Sciatic nerve (tissue), 2 donors: ENCODE measurements around the gene PRKCH. TPM values are rescaled to one million over a fixed set of nuclear protein-coding genes. Genes with fewer than 3 reads are reported as not detected.

ENCODE experiments used
- ATAC-seq: fragments of 200-7000 bp; cut with Tn5 transposase; one replicate; pipeline ENCODE4 v1.9.1; 2020; ENCODE audit warnings: mild to moderate bottlenecking, moderate library complexity
- DNase-seq: peaks from one replicate; pipeline ENCODE4 v3.0.0-alpha.2; 2020; ENCODE audit warnings: low spot score
- intact Hi-C: fragments of 100-400 bp; cut with DNase I; formaldehyde crosslinking; loops from one replicate; pipeline ENCODE4 v1.14.2; 2022
- total RNA-seq: library from RNA; stranded (reverse); fragmentation: NEBNext Ultra II Directional; extraction: Animal tissue kit (Norgen Biotek cat#: 25700); gene quantifications from one replicate; pipeline ENCODE4 v1.2.1, GENCODE V29; 2021
- donor health status: DM: no; HTN: no; CAD: no.
- donor health status: DM: no; HTN: no; CAD: no.

Gene PRKCH
- total RNA-seq, 1 donor from 2014 or later, result 52.9 TPM

DNA sequence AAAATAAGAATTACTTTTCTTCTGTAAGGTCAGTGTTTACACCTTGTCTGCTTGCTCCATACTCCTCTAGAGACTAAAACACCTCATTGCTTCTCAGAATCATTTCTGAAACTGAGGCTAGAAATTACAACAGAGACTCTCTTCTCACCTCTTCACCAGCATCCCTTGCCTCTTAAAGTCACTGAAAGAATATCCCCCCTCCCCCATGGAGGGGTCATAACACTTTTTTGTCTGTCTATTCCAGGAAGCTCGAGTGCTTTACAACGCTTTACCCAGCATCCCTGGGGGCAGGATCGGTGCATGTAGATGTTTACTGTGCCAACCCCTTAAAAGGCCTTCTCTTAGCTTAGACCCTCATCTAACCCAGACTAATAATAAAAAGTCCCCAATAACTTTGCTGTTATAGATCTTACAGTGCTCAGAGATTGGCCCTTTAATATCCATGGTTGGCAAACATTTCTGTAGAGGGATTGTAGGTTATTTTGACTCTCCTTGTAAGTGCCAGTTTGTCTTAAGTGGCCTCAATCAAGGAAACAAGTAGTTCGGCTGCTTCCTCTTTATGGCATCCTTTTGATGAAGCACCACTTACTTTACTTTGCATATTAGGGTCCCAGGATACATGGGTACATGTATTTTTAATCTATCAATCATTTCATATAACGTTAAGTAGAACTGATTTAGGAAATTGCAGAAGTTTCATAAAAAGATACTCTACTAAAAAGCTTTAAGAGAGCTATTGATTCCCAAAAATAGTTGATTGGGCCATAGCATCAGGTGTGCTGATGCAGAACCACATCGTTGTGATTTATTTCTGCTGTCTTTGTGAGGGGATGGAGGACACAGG is 29.3 kb downstream of the PRKCH start:
- intact Hi-C loops, result no loop called here
- no peak for DNase-seq
- no peak for ATAC-seq

DNA sequence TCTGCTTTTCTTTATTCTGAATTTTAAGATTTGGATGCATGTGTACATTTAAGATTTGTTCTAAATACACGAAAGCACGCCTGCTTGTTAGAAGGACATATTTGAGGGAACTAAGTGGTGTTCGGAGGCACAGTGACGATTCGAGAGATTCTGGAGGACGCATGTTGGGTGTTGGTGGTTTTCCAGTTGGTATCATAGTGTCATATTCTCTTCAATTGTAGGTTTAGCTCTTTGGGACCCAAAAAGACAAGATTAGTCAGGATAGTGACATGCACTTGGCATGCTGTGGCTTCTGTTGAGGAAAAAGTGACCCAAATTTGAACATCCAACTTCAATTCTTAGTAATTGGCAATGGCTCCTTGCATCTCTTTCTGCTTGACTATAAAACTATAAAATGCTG is 30.1 kb downstream of the PRKCH start:
- intact Hi-C loops, result no loop called here
- no peak for DNase-seq
- no peak for ATAC-seq

DNA sequence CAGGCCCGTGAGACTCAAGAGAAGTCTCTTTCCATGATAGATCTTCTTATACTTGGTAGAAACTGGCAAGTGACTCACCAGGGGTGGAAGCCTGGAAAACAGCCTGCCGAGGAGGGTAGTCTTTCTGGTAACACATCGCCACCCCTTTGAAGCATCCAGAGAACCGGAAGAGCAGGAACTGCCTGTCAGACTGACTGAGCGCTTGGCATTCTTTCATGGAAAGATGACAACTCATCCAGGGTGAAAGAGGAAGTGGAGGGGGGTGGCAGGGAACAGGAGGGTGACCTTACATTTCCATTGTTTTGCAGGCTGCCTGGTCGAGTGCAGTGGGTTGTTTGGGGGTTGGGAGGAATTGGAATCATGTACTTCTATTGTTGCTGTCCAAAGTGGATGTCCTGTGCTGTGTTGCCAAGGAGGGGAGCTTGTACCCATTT is 34.5 kb downstream of the PRKCH start:
- intact Hi-C loops, result no loop called here
- DNase-seq, result no peak
- no peak for ATAC-seq

DNA sequence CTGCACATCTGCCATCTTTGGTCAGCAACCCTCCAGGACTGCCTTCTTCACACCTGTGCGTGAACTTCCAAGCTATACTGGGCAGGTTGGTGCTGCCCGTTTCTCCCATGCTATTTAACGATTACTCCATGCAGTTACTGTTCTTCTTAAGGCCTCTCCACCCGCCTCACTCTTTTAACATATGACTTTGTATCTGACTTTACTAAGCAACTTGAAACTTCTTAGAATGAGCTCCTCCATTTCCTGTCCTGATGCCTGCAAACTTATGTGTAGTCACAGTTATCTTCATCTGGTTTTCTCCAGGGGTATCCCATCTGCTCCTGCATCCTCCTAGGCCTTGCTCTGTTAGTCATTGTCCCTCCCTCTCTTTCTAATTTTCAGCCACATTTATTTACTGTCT is 35.7 kb downstream of the PRKCH start:
- no peak for DNase-seq
- no peak for ATAC-seq
- intact Hi-C loops, result no loop called here

DNA sequence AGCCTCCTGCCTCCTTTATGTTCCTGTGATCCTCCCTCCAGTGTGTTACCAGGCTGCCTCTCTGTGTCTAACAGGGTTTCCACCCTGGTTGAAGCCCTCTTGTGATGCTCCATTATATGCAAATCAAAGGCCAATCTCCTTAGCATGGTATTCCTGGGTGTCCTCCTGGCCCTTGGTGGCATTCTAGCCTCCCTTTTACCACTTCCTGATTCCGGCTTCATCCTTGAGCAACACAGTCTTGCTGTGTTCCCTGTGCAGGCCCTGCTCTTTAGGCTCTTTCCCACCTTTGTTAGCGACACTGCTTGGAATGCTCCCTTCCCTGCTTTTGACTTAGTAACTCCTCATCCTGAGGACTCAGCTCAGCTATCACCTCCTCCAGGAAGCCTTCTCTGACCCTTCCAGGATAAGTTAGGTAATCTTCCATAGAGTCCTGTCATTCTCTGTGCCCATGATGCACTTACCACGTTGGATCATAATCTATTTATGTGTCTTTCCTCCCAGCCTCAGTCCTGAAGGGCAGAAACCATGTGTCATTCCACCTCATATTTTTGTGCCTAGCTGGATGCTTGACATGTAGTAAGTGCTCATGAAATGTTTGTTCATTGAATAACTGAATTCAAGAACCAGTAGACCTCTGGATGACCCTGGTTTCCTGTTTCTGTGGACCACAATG is 37.3 kb downstream of the PRKCH start:
- DNase-seq (no peak), ATAC-seq (no peak)
- intact Hi-C loops, result no loop called here

DNA sequence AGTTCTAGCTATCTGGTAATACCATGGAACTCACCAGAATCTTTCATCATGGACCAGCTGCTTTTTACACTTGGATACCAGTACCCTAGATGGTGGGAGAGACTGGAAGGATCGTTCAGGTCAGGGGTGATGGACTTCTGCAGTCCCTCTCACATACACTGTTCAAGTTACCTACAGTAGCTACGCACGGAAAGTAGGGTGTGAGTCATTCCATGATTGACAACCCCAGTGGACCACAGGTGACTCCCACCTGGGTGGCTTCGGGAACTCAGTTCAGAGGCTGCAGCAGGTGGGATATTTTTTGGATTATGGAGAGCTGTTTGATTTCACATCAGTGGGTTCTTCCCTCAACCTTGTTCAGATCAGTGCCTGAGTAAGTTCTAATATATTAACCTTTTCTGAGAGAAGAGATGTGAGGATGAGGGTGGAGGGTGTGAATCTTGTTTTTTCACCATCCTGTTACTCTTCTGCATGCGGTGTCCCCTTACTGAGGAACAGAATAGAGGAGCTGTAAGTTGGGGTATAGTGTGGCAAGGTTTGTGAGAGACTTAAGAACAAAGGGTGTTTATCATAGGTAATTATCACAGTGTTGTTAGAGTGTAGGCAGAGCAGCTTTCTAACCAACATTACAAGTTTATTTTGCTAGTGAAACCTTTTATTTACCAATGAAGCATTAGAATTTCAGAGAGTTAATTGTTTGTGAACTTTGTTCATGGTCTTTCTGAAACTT is 39.6 kb downstream of the PRKCH start:
- no peak for DNase-seq
- ATAC-seq, result no peak
- intact Hi-C loops, result no loop called here

DNA sequence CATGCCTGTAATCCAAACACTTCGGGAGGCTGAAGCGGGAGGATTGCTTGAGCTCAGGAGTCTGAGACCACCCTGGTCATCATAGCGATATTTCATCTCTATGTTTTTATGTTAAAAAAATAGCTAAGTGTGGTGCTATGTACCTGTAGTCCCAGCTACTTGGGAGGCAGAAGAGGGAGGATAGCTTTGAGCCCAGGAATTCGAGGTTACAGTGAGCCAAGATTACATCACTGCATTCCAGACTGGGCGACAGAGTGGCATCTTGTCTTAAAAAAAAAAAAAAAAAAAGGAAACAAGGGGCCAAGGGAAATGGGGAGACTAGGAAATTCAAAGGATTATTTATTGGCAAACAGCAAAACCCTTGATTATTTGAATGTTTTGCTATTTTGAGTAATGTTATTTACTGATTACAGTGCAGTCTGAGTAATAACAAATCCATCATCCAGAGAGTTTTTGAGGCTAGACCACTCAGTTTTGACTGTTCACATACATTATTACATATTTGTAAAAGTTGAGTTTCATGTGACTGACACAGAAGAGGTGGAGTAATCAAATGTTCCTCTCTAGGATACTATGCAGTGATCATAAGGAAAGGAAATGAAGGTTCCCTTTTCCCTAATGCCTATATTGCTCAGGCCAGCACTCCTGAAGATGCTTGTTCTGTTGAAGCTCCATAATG is 40.8 kb downstream of the PRKCH start:
- intact Hi-C loops, result no loop called here
- ATAC-seq, result no peak
- no peak for DNase-seq

DNA sequence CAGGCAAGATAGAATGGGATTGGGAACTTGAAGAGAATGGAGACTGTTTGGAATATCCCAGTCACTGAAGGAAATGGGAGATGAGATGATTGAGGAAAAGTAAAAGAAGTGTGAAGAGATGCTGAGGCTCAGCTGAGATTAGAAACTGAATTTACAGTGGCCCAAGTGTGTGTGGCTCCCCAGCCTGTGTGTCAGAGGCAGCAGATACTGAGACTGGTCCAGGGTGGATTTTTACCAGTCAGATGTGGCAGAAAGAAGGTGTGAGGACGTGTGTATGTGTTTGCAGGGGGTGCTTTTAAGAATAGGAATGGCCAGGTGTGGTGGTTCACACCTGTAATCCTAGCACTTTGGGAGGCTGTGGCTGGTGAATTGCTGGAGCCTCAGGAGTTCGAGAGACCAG is 42.9 kb downstream of the PRKCH start:
- DNase-seq (no peak), ATAC-seq (no peak)
- intact Hi-C loops, result no loop called here

DNA sequence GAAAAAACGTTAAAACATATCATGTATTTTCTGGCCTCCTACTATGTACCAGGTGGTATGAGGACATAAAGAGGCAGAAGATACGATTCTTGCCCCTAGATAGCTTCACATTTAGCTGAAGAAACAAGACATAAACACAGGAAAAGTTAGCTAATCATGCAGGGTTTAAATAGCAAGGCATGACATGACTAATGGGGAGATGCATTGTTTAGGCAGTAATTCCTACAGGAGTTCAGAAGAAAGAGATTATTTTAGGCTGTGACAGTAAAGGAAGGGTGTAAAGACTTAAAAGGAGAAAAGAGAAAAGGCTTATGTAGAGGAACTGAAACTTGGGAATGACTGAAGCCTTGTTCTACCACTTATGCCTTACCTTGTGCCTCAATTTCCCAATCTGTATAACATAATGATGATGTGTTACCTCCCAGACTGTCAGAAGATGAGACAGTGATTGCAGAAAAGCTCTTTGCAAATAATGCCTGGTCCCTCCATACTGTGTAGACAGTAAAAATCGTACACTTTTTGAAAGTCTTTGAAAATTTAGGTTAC is 44.4 kb downstream of the PRKCH start:
- intact Hi-C loops, result no loop called here

DNA sequence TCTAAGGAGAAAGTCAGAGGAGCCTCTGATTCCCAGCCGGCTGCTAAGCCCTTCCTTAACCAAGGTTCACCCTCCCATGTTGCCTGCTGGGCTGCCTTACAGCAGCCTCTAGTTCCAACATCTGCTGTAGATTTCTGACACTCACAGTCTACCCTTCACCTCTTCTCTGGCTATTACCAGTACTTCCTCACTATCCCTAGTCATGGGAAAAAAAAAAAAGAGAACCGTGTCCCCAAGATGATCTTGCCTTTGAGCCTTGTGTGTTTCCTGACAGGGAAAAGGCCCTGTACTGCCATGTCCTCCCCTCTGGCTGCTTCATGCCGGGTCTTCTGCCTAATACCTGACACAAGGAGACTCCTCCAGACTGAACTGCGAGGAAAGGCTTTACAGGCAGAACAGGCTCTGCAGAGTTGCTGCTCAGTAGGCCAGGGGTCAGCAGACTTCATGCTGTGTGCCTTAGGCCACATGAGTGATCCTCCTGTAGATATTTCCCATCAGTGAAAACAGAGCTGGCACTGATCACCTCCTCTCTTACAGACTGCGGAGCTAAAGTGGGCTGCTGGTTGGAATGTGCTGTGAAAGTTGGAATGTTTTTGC is 46.8 kb downstream of the PRKCH start:
- DNase-seq (no peak), ATAC-seq (no peak)
- intact Hi-C loops, result no loop called here

More for the DNA sequence above, 44.4 kb downstream of the PRKCH start:
- ATAC-seq, result no peak
- DNase-seq, result no peak

DNA sequence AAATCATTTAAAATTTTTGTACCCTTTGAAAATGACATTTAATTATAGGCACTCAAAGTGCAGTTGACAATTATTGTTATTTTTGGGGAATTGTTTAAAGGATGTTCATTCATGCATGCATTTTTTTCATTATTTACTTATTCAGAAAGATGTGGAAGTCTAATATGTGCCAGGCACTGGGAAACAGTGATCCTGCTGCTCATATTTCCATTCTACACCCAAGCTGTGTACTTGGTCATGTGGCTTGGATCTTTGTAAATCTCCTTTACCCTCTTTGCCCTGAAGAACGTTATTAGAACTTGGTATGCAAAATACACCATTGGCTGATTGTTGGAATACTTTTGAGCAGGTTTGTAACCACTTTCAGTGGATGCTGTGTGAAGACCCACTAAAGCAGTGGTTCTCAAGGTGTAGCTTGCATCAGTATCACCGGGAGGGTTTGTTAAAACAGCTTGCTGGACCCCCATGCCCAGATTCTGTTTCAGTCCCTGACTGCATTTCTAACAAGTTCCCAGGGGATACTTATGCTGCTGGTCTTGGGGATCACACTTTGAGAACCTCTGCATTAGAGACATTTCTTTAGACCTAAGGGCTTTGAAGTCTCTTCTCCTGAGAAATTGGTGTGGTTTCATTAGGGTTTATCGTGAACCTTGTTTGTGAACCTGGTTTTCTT is 47.5 kb downstream of the PRKCH start:
- intact Hi-C loops, result no loop called here
- ATAC-seq (no peak), DNase-seq (no peak)

DNA sequence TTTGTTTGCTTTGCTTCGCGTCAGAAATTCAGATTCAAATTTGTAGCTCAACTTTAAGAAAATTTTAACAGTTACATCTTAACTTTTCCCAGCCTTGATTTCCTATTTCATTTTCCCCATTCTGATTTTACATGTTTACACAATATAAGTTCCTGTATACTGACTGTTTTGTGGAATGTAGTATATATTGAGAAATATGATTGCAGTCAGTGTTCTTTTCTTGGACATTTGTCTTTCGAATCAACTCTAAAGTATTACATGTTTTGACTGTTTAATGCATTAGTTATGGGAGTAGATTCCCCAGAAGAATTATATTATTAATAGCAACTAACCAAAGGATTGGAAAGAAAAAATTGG is 48.1 kb downstream of the PRKCH start:
- ATAC-seq, result no peak
- intact Hi-C loops, result no loop called here
- DNase-seq, result no peak

DNA sequence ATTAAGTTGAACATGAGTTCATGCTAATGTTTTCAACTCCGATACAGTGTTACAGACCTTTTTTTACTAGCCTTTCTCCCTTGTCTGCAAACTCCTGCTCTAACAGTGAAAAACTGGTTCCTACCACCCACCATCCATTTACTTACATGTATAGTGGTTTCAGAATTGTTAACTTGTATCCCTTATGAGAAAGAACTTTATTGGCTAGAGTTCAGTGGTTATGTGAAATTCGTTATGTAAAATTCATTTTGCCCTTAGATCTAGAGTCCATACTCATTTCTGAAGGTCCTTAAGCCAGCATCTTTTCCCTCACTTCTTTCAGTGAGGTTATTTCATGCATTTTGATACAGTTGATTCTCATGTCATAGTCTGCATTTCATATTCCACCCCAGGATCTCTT is 51.0 kb downstream of the PRKCH start:
- intact Hi-C loops, result no loop called here
- DNase-seq (no peak), ATAC-seq (no peak)

DNA sequence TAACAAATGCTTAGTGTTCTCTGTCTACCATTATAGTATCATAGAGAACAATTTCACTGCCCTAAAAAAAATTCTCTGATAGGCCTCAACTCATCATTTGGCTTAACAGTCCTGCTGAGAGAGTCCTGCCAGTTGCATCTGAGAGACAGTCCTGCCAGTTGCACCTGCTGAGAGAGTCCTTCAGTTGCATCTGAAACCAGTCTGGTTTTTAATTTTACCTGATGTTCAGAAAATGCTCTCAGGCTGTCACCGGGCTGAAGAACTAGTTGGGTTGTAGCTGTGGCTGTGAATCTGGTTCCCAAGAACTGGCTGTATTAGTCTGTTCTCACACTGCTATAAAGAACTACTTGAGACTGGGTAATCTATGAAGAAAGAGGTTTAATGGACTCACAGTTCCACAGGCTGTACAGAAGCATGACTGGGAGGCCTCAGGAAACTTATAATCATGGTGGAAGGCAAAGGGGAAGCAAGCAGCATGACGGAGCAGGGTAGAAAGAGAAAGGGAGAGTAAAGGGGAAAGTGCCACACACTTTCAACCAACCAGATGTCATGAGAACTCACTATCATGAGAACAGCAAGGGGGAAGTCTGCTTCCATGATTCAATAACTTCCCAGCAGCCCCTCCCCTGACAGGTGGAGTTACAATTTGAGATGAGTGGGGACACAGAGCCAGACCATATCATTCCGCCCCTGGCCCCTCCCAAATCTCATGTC is 51.6 kb downstream of the PRKCH start:
- intact Hi-C loops, result no loop called here

DNA sequence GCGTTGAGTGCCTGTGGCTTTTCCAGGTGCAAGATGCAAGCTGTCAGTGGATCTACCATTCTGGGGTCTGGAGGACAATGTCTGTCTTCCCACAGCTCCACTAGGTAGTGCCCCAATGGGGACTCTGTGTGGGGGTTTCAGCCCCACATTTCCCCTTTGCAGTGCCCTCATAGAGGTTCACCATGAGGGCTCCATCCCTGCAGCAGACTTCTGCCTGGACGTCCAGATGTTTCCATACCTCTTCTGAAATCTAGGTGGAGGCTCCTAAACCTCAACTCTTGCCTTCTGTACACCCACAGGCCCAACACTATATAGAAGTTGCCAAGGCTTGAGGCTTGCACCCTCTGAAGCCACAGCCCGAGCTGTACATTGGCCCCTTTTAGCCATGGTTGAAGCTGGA is 52.9 kb downstream of the PRKCH start:
- no peak for ATAC-seq
- no peak for DNase-seq
- intact Hi-C loops, result no loop called here

More for the DNA sequence above, 51.6 kb downstream of the PRKCH start:
- DNase-seq (no peak), ATAC-seq (no peak)

DNA sequence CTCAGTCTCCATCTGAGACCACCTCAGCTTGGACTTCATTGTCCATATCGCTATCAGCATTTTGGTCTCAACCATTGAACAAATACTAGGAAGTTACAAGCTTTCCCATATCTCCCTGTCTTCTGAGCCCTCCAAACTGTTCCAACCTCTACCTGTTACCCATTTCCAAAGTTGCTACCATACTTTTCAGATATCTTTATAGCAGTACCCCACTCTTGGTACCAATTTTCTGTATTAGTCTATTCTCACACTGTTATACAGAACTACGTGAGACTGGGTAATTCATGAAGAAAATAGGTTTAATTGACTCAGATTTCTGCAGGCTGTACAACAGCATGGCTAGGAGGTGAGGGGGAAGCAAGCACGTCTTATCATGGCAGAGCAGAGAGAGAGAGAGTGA is 53.8 kb downstream of the PRKCH start:
- no peak for DNase-seq
- intact Hi-C loops, result no loop called here
- no peak for ATAC-seq

DNA sequence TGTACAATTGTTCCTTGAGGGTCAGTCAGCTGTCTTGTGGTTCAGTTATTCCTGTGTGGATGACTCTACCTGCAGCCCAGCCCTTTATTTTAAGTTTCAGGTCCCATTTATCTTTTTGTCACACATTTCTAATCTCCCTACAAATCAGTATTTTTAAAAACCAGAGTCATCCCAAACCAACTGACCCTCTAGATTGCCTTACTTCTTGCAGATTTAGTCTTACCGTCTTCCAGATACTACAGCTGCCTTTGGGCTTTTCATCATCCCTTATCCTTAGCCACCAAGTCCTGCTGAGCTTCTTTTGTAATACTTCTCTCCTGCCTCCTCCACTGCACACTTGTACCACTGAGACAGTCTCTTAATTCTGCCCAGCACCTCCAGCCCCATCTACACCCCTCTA is 54.9 kb downstream of the PRKCH start:
- no peak for ATAC-seq
- intact Hi-C loops, result no loop called here
- DNase-seq, result no peak

DNA sequence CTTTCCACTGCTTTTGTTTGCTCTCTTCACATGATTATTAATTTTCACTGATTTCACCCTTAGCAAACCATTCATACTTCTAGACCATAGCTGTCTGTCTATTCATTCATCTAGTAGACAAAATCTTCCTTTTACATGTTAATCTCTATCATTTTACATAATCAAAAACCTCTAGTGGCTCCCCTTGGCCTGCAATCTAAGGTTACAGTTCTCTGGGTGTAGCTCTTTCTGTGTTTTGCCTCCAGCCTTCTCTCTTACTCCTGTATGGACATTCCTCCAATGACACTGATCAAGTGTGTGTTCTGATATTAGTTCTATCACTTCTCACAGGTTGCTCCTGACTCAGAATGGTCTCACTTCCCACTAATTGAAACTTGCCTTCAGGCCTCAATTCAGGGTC is 56.4 kb downstream of the PRKCH start:
- DNase-seq (no peak), ATAC-seq (no peak)
- intact Hi-C loops, result no loop called here
